KOPT-K1 (cell line): Measurements from ENCODE around the gene JTB.
A peak's percentile ranks its signal among the peaks of the same experiment; 100 is the strongest.
"Not testable (repeated sequence)": the region's sequence is repeated elsewhere in the genome, so short reads cannot be mapped to it uniquely, and the experiment has no call there.

Experiments used
- H3K27ac ChIP-seq: fragments of 200-600 bp; sonication (generic); 2 replicates; pipeline ENCODE4 v1.5.1; 2016; ENCODE audit warnings: antibody characterized with exemption, mild to moderate bottlenecking, low read depth, low read length; ENCODE audit not compliant: poor library complexity, severe bottlenecking
- H3K36me3 ChIP-seq: fragments of 200-600 bp; sonication (generic); 2 replicates; pipeline ENCODE4 v1.5.1; 2017; ENCODE audit warnings: antibody characterized with exemption, mild to moderate bottlenecking, low read length, moderate library complexity; ENCODE audit not compliant: insufficient read depth
- H3K9me3 ChIP-seq: fragments of 200-600 bp; sonication (generic); 2 replicates; pipeline ENCODE4 v1.5.1; 2017; ENCODE audit warnings: antibody characterized with exemption, low read length, mild to moderate bottlenecking; ENCODE audit not compliant: insufficient read depth, poor library complexity, severe bottlenecking

The JTB gene

GRCh38 chr1:153977250-153978240 lies at the start of gene JTB:
TSS of gene JTB (minus strand) at chr1:153977674. CDS start at chr1:153977252, 422 bp downstream.
- Histone ChIP-seq H3K9me3 (no peaks in the 10 kb centered on the region), H3K36me3 (peaks cover 39% of the 10 kb centered on the region), H3K27ac (peak within 1 kb of the TSS; percentile 90)

- no peaks in the 10 kb centered on the region for H3K36me3 ChIP-seq
- H3K27ac ChIP-seq = no peak overlapping the region
- no peaks in the 10 kb centered on the region for H3K9me3 ChIP-seq
Observed at GRCh38 chr1:154019940-154020339, 42.5 kb upstream of the JTB start.

- Histone ChIP-seq H3K36me3 (no peaks in the 10 kb centered on the region), H3K9me3 (no peaks in the 10 kb centered on the region), H3K27ac (no peak overlapping the region)
Observed at GRCh38 chr1:154019269-154019668, 41.8 kb upstream of the JTB start.

- H3K9me3 ChIP-seq = no peaks in the 10 kb centered on the region
- H3K27ac ChIP-seq = no peak overlapping the region
- H3K36me3 ChIP-seq = no peaks in the 10 kb centered on the region
Observed at GRCh38 chr1:154014154-154014907, 36.9 kb upstream of the JTB start.

GRCh38 chr1:154012543-154012942 lies 35.1 kb upstream of the JTB start:
- not testable (repeated sequence) for H3K36me3 ChIP-seq, H3K27ac ChIP-seq, H3K9me3 ChIP-seq

- Histone ChIP-seq H3K9me3 (no peaks in the 10 kb centered on the region), H3K27ac (no peak overlapping the region), H3K36me3 (no peaks in the 10 kb centered on the region)
Observed at GRCh38 chr1:154012129-154012528, 34.7 kb upstream of the JTB start.

- no peak overlapping the region for H3K27ac ChIP-seq
- H3K9me3 ChIP-seq = no peaks in the 10 kb centered on the region
- no peaks in the 10 kb centered on the region for H3K36me3 ChIP-seq
Observed at GRCh38 chr1:154006136-154006535, 28.7 kb upstream of the JTB start.

GRCh38 chr1:154000420-154000819 lies 22.9 kb upstream of the JTB start:
- peaks cover 4% of the 10 kb centered on the region for H3K36me3 ChIP-seq

GRCh38 chr1:153996882-153997281 lies 19.4 kb upstream of the JTB start:
- not testable (repeated sequence) for H3K9me3 ChIP-seq, H3K27ac ChIP-seq
- H3K36me3 ChIP-seq = peaks cover 40% of the 10 kb centered on the region

More at GRCh38 chr1:154000420-154000819, 22.9 kb upstream of the JTB start:
- no peak overlapping the region for H3K27ac ChIP-seq
- H3K9me3 ChIP-seq = no peaks in the 10 kb centered on the region

- Histone ChIP-seq H3K27ac (no peak overlapping the region), H3K36me3 (peaks cover 50% of the 10 kb centered on the region), H3K9me3 (no peaks in the 10 kb centered on the region)
Observed at GRCh38 chr1:153995640-153996039, 18.2 kb upstream of the JTB start.

- H3K36me3 ChIP-seq = peaks cover 50% of the 10 kb centered on the region
- H3K27ac ChIP-seq = no peak overlapping the region
- no peaks in the 10 kb centered on the region for H3K9me3 ChIP-seq
Observed at GRCh38 chr1:153995202-153995601, 17.7 kb upstream of the JTB start.

GRCh38 chr1:153991806-153992205 lies 14.3 kb upstream of the JTB start:
- Histone ChIP-seq H3K27ac (peak overlapping the region; percentile 93), H3K36me3 (peaks cover 50% of the 10 kb centered on the region), H3K9me3 (no peaks in the 10 kb centered on the region)

- Histone ChIP-seq H3K27ac (peak overlapping the region; percentile 93), H3K36me3 (peaks cover 50% of the 10 kb centered on the region), H3K9me3 (no peaks in the 10 kb centered on the region)
Observed at GRCh38 chr1:153991151-153991630, 13.7 kb upstream of the JTB start.

- H3K36me3 ChIP-seq = peaks cover 47% of the 10 kb centered on the region
- no peaks in the 10 kb centered on the region for H3K9me3 ChIP-seq
- peak within 1 kb of the TSS; percentile 93 for H3K27ac ChIP-seq
Observed at GRCh38 chr1:153990468-153991150, 13.1 kb upstream of the JTB start, which contains the start of gene RPS27. TSS of gene RPS27 (plus strand) at chr1:153990762. CDS start at chr1:153990797, 35 bp downstream.

GRCh38 chr1:153987621-153988020 lies 10.1 kb upstream of the JTB start:
- Histone ChIP-seq H3K27ac (no peak overlapping the region), H3K9me3 (no peaks in the 10 kb centered on the region), H3K36me3 (peaks cover 17% of the 10 kb centered on the region)
